ENCODE results near the gene GPR35.
"Not testable (repeated sequence)": the region's sequence is repeated elsewhere in the genome, so short reads cannot be mapped to it uniquely, and the experiment has no call there.

Gene GPR35

GRCh38 chr2:240602266-240603050 is 22.8 kb upstream of the GPR35 start:
- no peak for DNase-seq

- DNase-seq = no peak
Observed at GRCh38 chr2:240603081-240603835, 22.0 kb upstream of the GPR35 start.

- no peak for DNase-seq
Observed at GRCh38 chr2:240603846-240604245, 21.4 kb upstream of the GPR35 start.

GRCh38 chr2:240604291-240604938 is 20.9 kb upstream of the GPR35 start:
- DNase-seq = peak in 55 of 58 donors; percentile 15 to 98 (median 67)

- DNase-seq = no peak
Observed at GRCh38 chr2:240604939-240605716, 20.2 kb upstream of the GPR35 start.

- DNase-seq = no peak
Observed at GRCh38 chr2:240605867-240606743, 19.2 kb upstream of the GPR35 start.

GRCh38 chr2:240611601-240612210 is 13.6 kb upstream of the GPR35 start:
- DNase-seq = no peak

GRCh38 chr2:240613781-240614180 is 11.5 kb upstream of the GPR35 start:
- no peak for DNase-seq

GRCh38 chr2:240614391-240614790 is 10.9 kb upstream of the GPR35 start:
- DNase-seq = no peak

GRCh38 chr2:240615396-240615795 is 9.9 kb upstream of the GPR35 start:
- DNase-seq = no peak

- DNase-seq = peak in 1 of 58 donors; percentile 45
Observed at GRCh38 chr2:240615820-240616547, 9.3 kb upstream of the GPR35 start.

GRCh38 chr2:240616860-240617666 is 8.2 kb upstream of the GPR35 start:
- DNase-seq = not testable (repeated sequence)

- DNase-seq = no peak
Observed at GRCh38 chr2:240618776-240619175, 6.5 kb upstream of the GPR35 start.

GRCh38 chr2:240619506-240620148 is 5.7 kb upstream of the GPR35 start:
- DNase-seq = no peak

- DNase-seq = no peak
Observed at GRCh38 chr2:240620149-240620731, 5.0 kb upstream of the GPR35 start.

GRCh38 chr2:240620859-240621258 is 4.4 kb upstream of the GPR35 start:
- no peak for DNase-seq

GRCh38 chr2:240622060-240622411 is 3.2 kb upstream of the GPR35 start:
- no peak for DNase-seq
